HG03575 (cell line): Measurements from ENCODE around the gene KIF17.

Experiments
- ATAC-seq: cut with Tn5 transposase; IDR thresholded peaks from one replicate; pipeline ENCODE4 v1.9.1; 2021; ENCODE audit not compliant: unreplicated experiment, insufficient number of reproducible peaks, low FRiP score; ENCODE audit errors: extremely low read depth

KIF17 gene

GRCh38 chr1:20640183-20640597 is 77.6 kb downstream of the KIF17 start:
- no peak for ATAC-seq

DNA sequence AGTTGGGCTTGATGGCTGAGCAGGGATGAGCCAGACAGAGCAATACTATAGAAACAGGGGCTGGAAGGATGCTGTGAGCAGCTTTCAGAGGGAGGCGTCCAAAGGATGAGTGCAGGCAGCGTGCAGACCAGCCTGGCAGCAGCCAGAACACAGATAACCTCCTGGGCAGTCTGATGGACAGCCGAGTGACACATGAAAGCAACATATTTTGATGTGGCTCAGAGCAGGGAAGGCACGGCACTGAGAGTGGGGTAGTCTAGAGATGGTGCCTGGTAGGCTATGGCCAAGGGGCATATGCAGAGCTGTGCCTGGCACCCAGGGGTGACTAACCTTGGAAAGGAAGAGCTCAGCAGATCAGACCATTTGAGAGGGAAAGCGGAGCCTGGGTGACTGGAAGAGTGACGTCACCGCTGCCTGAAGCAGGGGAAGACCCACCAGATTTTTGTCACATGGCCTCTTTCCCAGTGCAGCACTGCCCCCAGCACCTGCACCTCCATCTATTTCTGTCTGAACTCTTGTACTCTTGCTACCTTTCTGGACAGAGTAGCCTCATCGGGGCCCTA is 80.9 kb downstream of the KIF17 start:
- ATAC-seq: no peak

DNA sequence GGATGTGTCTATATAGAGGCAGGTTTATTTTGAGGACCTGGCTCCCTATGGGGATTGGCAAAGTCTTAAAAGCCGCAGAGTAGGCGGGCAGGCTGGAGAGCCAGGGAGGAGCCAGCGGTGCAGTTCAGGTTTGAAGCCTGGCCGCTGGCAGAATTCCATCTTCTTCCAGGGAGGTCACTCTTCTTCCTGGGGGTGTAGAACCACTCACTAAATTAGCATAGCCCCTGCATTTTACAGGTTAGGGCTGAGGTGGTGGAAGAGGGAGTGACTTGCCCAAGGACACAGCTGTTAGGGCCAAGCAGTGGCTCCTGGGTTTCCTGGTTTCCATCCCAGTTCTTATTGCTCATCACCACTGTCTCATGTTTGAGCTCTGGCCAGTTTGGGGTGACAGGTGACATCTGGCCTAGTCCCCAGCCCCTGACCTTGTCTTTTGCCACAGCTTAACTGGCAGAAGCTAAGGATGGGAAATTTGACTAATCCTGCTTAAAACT is 83.2 kb downstream of the KIF17 start:
- ATAC-seq: no peak

DNA sequence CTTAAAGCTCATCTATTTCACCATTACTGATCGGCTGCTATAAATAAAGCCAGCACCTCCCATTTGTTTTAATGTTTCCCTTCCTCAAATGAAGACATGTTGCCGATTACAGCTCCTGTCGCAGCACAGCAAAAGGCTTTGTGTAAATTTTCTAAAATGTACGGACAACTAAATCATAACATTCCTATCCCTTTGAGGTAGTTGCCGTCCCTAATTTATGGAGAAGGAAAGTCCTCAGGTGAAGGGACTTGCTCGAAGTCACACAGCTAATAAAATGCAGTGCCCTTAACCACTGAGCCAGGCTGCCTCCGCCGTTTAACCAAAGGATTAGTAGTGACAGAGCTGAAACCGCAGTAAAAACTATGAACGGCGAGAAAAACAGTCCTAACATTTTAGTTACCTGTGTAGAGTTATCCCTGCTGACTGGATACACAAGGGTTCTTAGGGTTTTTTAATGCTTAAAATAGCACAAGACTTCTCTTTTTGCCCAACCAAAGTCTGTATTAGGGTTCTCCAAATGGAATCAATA is 83.7 kb downstream of the KIF17 start:
- no peak for ATAC-seq

GRCh38 chr1:20633190-20634064 is 84.4 kb downstream of the KIF17 start, which contains the start of gene PINK1:
Gene PINK1, plus strand, starts transcription at chr1:20633458. Its CDS starts 91 bp downstream, at chr1:20633549.
- no peak for ATAC-seq

DNA sequence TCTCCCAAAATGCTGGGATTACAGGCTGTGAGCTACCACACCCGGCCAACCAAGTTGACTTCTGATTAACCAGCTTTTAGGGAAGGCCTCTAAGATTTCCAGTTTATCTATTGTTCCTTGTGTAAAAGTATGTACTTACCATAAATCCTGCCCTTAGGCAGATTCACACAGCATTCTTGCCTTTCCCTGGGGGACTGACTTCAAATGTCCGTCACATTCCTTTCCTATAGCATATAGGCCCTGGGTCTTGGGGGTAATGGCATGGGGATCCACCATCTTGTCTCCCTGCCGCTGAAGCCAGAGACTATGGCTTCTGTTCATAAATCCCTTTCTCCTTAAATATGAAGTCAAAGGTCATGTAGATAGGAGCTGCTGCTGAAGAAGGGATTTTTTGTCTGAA is 85.4 kb downstream of the KIF17 start:
- ATAC-seq: no peak

GRCh38 chr1:20630729-20631128 is 87.1 kb downstream of the KIF17 start:
- no peak for ATAC-seq

DNA sequence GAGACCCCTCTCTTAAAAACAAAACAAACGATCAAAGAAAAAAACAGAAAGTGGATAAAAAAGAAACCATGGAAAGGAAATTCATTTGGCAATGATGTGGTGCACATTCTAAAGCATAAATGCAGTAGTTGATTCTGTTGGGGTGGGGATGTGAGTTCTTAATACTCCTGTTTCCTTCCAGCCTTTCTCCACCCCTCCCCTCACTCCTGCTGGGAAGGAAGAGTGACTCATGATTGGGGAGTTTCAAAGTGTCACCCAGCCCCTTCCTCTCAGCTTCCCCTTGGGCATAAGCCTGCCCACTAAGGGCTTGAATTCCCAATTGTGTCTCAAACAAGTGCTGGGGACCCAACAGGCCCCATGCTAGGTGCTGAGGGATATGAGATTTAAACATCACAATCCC is 91.3 kb downstream of the KIF17 start:
- ATAC-seq: no peak

GRCh38 chr1:20626098-20626427 is 91.7 kb downstream of the KIF17 start:
- ATAC-seq: no peak

GRCh38 chr1:20625176-20626097 is 92.4 kb downstream of the KIF17 start:
- no peak for ATAC-seq

DNA sequence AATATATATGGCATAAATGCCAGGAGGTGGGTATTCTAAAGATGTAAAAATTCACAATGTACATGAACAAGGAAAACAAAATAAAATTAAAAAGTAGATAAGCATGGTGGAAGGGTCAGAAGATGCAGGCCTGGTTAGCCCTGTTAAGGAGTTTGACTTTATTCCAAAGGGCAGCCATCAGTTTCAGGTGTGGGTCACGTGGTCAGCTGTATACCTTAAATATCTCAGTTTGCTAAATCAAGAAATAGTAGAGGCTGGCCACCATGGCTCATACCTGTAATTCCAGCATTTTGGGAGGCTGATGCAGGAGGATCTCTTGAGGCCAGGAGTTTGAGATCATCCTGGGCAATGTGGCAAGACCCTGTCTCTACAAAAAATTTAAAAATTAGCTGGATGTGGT is 93.1 kb downstream of the KIF17 start:
- ATAC-seq: no peak

DNA sequence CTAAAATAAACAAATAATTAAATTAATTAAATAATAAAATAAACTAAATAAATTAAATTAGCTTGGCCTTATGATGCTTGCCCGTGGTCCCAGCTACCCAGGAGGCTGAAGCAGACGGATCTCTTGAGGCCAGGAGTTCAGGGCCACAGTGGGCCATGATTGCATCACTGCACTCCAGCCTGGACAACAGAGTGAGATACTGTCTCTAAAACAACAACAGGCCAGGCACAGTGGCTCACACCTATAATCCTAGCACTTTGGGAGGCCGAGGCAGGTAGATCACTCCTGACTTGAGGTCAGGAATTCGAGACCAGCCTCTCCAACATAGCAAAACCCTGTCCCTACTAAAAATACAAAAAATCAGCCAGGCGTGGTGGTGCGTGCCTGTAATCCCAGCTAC is 96.8 kb downstream of the KIF17 start:
- ATAC-seq: no peak

DNA sequence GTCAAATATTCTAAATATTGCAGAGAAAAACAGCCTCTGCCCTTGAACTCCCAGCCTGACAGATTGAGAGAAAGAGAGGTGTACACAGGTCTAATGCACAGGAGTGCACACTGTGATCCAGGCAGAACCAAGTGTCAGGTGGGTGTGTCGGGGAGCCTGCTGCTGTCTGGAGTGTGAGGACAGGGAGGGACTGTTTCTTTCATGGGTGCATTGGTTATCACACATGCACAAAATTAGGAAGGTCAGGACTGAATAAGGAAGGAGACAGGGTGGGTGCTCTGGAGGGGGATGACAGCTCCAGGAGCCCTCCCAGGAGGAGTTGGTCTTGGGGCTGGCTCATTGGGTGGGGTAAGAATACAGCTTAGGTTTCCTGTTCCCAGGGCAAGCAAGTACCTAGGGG is 97.8 kb downstream of the KIF17 start:
- no peak for ATAC-seq

DNA sequence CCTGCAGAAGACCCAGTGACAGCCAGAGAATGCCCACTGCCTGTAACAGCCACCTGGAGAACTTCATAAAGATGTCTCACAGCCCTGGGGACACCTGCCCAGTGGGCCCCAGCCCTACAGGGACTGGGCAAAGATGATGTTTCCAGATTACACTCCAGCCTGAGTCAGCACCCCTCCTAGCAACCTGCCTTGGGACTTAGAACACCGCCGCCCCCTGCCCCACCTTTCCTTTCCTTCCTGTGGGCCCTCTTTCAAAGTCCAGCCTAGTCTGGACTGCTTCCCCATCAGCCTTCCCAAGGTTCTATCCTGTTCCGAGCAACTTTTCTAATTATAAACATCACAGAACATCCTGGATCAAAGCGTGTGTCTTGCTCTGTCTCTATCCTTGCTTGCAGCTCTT is 99.3 kb downstream of the KIF17 start:
- no peak for ATAC-seq

DNA sequence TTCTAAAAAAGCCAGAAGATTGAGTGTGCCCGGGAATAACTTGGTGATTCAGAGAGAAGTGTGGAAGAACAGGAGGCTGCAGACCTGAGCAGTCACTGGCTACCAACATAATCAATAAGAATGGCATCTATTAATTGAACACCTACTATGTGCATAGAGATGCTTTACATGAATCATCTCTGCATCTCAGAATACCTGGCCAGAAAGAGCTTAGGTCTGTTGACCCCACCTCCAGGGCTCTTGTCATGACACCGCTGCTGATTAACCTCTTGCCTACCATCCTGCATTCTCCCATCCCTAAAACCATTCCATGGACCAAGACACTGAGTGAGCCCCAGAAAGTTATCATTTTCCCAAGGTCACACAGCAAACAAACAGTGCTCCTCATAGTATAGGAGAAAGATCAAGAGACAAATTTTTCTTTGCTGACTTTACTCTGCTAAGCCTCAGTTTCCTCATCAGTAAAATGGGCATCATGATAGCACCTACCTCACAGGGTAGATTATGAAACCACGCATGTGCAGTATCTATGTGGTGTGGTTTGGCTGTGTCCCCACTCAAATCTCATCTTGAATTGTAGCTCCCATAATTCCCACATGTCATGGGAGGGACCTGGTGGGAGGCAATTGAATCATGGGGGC is 100.8 kb downstream of the KIF17 start:
- ATAC-seq: no peak

DNA sequence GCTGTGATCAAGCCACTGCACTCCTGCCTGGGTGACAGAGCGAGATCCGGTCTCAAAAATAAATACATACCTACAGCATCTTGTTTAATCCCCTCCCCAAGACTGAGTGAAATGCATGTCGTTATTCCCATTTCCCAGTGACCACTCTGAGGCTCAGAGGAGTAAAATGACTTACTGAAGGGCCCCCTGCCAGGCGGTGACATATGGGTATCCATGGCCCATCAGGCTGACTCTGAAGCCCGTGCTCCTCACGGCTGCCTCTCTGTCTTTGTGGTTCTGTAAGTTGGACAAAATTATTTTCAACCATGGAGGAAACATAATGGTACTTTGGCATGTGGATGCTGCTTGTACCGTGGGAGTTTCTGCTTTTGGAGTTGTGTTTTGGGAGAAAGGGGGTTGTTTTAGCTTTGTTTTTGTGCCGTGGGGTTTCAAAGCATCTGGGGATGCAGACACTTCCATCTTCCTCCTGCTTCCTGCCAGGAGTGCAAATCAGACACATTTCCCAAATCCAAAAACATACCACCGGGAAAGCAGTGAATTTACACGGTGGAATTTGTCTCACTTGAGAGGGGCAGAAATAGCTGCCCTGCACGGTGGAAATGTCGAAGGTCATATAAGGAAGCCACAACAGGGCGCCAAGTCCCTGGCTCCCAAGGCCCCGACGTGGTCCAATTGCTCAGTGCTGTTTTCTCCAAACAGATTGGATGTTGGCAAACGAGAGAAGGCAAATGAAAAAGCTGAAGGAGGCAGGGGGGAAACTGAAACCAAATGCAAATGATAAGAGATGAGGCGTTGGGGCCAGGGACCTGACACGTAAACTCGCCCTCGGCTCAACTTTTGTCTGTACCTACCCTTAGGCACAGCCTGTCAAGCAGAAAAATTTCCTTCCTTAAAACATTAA is 101.6 kb downstream of the KIF17 start:
- ATAC-seq: no peak

GRCh38 chr1:20614131-20614579 is 103.7 kb downstream of the KIF17 start:
- no peak for ATAC-seq
